Loucy (cell line): ENCODE measurements around the gene LGALS3.

Experiments
- H2AFZ ChIP-seq: fragments of 200-600 bp; sonication (generic); 2 replicates; pipeline ENCODE4 v1.6.0; 2016; ENCODE audit warnings: antibody characterized with exemption, mild to moderate bottlenecking, low read length, moderate library complexity
- H3F3A ChIP-seq: fragments of 200-600 bp; 2 replicates; pipeline ENCODE4 v1.6.0; 2016; ENCODE audit warnings: antibody characterized with exemption, low read depth, mild to moderate bottlenecking
- H3K27me3 ChIP-seq: fragments of 200-600 bp; sonication (generic); 2 replicates; pipeline ENCODE4 v1.6.1; 2014; ENCODE audit warnings: low read length, mild to moderate bottlenecking; ENCODE audit not compliant: insufficient read depth, poor library complexity, severe bottlenecking
- H3K36me3 ChIP-seq: fragments of 200-600 bp; sonication (generic); 2 replicates; pipeline ENCODE4 v1.6.1; 2016; ENCODE audit warnings: low read length; ENCODE audit not compliant: insufficient read depth
- H3K4me1 ChIP-seq: fragments of 200-600 bp; sonication (generic); 2 replicates; pipeline ENCODE4 v1.5.1; 2014; ENCODE audit warnings: low read length, mild to moderate bottlenecking; ENCODE audit not compliant: insufficient read depth, poor library complexity, severe bottlenecking
- H3K4me2 ChIP-seq: fragments of 200-600 bp; sonication (generic); 2 replicates; pipeline ENCODE4 v1.6.0; 2014; ENCODE audit warnings: antibody characterized with exemption, low read length, low read depth, mild to moderate bottlenecking; ENCODE audit not compliant: poor library complexity, severe bottlenecking
- H3K4me3 ChIP-seq: fragments of 200-600 bp; sonication (generic); 2 replicates; pipeline ENCODE4 v1.5.1; 2014; ENCODE audit warnings: low read length, mild to moderate bottlenecking, mixed read lengths; ENCODE audit not compliant: poor library complexity, severe bottlenecking
- H3K79me2 ChIP-seq: fragments of 200-600 bp; sonication (generic); 2 replicates; pipeline ENCODE4 v1.6.1; 2014; ENCODE audit warnings: low read length; ENCODE audit not compliant: insufficient read depth
- H3K9ac ChIP-seq: fragments of 200-600 bp; sonication (generic); 2 replicates; pipeline ENCODE4 v1.6.0; 2014; ENCODE audit warnings: mild to moderate bottlenecking, low read depth, low read length, moderate library complexity; ENCODE audit not compliant: poor library complexity, severe bottlenecking
- H3K9me2 ChIP-seq: fragments of 200-600 bp; sonication (generic); replicated peaks from 2 replicates; pipeline ENCODE4 v1.6.1; 2016; ENCODE audit warnings: low read depth, low read length, mixed read lengths
- H3K9me3 ChIP-seq: fragments of 200-600 bp; sonication (generic); 2 replicates; pipeline ENCODE4 v1.6.1; 2014; ENCODE audit warnings: mild to moderate bottlenecking, antibody characterized with exemption, low read length, low read depth; ENCODE audit not compliant: insufficient read depth
- H4K20me1 ChIP-seq: fragments of 200-600 bp; sonication (generic); 2 replicates; pipeline ENCODE4 v1.6.0; 2014; ENCODE audit warnings: antibody characterized with exemption, low read length, mild to moderate bottlenecking; ENCODE audit not compliant: insufficient read depth, poor library complexity, severe bottlenecking
- EZH2phosphoT487 ChIP-seq: fragments of 200-600 bp; IDR thresholded peaks from 2 replicates; pipeline ENCODE4 v1.6.1; 2018; ENCODE audit warnings: antibody characterized with exemption, mild to moderate bottlenecking, moderate library complexity, borderline replicate concordance
- TF ChIP-seq, protein P1 (sequence below): fragments of 200-600 bp; sonication (generic); conservative IDR thresholded peaks from 2 replicates; pipeline ENCODE4 v1.5.1; 2014; ENCODE audit warnings: mild to moderate bottlenecking, antibody characterized with exemption, low read length

Gene LGALS3

DNA sequence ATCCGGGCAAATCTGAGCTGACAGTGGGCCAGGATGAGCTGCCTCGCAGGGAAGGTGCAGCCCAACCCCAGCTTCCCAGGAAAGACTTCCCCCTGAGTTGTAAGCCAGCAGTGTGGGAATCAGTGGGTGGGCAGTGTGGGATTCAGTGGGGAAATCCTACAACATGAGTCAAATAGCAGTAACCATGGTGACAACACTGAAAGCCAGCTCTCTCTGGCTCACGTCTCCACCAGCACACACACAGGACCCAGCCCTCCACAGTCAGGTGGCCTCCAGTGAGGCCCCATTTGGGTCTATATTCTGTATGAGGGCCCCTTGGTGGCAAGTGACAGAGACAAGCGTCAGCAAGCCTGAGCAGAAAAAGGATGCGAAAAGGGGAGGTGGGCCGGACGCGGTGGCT, 6.0 kb upstream of the LGALS3 start:
- H3K4me1 ChIP-seq, result peaks cover 21% of the 10 kb centered on the region

DNA sequence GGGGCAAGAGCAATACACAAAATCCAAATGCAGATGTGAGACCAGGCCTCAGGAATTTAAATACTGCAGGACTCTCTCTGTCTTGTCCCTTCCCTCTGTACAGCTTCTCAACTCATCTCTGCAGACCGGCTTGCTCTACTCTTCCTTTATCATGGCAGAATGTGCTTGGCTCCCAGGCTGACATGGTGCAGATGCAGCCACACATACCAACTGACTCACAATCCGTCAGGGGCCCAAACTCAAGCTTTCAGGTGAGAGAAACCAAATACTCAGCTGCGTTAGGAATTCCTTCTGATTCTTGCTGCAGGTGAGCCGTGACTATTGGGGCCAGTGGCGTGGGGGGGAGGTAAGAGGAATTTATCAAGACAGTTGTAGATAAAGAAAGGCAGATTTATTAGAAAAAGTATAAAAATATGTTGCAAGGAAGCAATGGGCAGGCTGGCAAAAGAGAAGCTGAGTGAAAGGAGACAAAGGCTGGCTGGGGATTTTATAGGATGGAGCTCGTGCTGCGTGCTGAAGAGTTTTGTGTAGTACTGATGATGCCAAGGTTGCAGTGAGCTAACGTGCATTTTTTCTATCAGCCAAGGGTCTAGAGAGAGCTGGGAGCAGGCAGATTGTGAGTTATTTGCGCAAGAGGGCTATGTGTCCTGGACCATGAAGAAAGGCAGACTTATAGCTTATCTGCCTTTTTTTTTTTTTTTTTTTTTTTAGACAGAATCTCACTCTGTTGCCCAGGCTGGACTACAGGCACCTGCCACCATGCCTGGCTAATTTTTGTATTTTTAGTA, 5.0 kb upstream of the LGALS3 start:
- no peaks in the 10 kb centered on the region for H3K79me2 ChIP-seq
- no peak overlapping the region for H3K4me3 ChIP-seq
- no peaks in the 10 kb centered on the region for H3K9me2 ChIP-seq
- H3K4me1 ChIP-seq, result peaks cover 16% of the 10 kb centered on the region
- H3K36me3 ChIP-seq, result no peaks in the 10 kb centered on the region
- no peaks in the 10 kb centered on the region for H3K27me3 ChIP-seq
- no peak overlapping the region for H3K4me2 ChIP-seq
- H4K20me1 ChIP-seq, result no peaks in the 10 kb centered on the region
- TF ChIP-seq EZH2phosphoT487, result no peak
- TF ChIP-seq, protein P1, sequence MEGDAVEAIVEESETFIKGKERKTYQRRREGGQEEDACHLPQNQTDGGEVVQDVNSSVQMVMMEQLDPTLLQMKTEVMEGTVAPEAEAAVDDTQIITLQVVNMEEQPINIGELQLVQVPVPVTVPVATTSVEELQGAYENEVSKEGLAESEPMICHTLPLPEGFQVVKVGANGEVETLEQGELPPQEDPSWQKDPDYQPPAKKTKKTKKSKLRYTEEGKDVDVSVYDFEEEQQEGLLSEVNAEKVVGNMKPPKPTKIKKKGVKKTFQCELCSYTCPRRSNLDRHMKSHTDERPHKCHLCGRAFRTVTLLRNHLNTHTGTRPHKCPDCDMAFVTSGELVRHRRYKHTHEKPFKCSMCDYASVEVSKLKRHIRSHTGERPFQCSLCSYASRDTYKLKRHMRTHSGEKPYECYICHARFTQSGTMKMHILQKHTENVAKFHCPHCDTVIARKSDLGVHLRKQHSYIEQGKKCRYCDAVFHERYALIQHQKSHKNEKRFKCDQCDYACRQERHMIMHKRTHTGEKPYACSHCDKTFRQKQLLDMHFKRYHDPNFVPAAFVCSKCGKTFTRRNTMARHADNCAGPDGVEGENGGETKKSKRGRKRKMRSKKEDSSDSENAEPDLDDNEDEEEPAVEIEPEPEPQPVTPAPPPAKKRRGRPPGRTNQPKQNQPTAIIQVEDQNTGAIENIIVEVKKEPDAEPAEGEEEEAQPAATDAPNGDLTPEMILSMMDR, result no peak
- H3K9ac ChIP-seq, result no peak overlapping the region
- no peaks in the 10 kb centered on the region for H3K9me3 ChIP-seq
- H2AFZ ChIP-seq, result no peak overlapping the region
- no peaks in the 10 kb centered on the region for H3F3A ChIP-seq

More for the DNA sequence above, 6.0 kb upstream of the LGALS3 start:
- Histone ChIP-seq H3K36me3 (no peaks in the 10 kb centered on the region), H3K27me3 (no peaks in the 10 kb centered on the region), H3K9me3 (no peaks in the 10 kb centered on the region), H3K9ac (no peak overlapping the region), H4K20me1 (no peaks in the 10 kb centered on the region), H3F3A (no peaks in the 10 kb centered on the region), H3K4me3 (no peak overlapping the region), H3K79me2 (no peaks in the 10 kb centered on the region), H2AFZ (no peak overlapping the region), H3K4me2 (no peak overlapping the region), H3K9me2 (no peaks in the 10 kb centered on the region)
- TF ChIP-seq, protein P1, result no peak
- no peak for TF ChIP-seq EZH2phosphoT487

DNA sequence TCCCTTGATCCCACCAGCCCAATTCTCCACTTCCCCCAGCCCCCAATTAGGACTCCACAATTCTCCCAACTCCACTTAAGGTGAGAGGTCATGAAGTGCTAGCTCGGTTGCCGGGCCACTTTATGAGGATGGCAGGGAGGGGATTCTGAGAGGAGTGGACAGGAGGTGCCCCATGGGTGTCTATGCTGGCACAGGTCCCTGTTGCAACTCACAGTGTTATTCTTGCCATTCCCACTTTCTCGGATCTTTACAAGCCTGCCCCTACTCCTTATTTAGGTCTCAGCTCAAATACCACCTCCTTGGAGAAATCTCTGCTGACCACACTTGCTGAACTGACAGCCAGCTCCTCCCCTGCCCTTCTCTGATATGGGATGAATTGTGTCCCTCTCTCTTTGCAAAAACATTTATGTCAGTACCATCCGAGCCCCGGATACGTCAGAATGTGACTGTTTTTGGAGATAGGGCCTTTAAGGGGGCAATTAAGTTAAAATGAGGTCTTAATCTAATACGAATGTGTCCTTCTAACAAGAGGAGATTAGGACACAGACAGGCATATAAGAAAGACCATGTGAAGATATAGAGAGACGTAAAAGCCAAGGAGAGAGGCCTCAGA, 4.2 kb upstream of the LGALS3 start:
- H4K20me1 ChIP-seq, result no peaks in the 10 kb centered on the region
- no peaks in the 10 kb centered on the region for H3K9me2 ChIP-seq
- H3K36me3 ChIP-seq, result no peaks in the 10 kb centered on the region
- peak overlapping the region; percentile 45 for H2AFZ ChIP-seq
- H3K27me3 ChIP-seq, result no peaks in the 10 kb centered on the region
- H3K9me3 ChIP-seq, result no peaks in the 10 kb centered on the region
- no peaks in the 10 kb centered on the region for H3K79me2 ChIP-seq
- peak overlapping the region; percentile 42 for H3K4me2 ChIP-seq
- peak overlapping the region; percentile 56 for H3K9ac ChIP-seq
- TF ChIP-seq, protein P1, result no peak
- no peak for TF ChIP-seq EZH2phosphoT487
- no peaks in the 10 kb centered on the region for H3F3A ChIP-seq
- H3K4me3 ChIP-seq, result peak overlapping the region; percentile 2
- H3K4me1 ChIP-seq, result peaks cover 16% of the 10 kb centered on the region
